ENCODE results near the gene RTEL1.
"Not testable (repeated sequence)": the region's sequence is repeated elsewhere in the genome, so short reads cannot be mapped to it uniquely, and the experiment has no call there.

Gene RTEL1

GRCh38 chr20:63718996-63719395, 60.9 kb downstream of the RTEL1 start:
- no peak for DNase-seq (ENCODE audit: low read depth)

GRCh38 chr20:63722967-63723622, 65.0 kb downstream of the RTEL1 start:
- not testable (repeated sequence) for DNase-seq (ENCODE audit: low read depth)

GRCh38 chr20:63730189-63730733, 72.1 kb downstream of the RTEL1 start:
- DNase-seq (ENCODE audit: low read depth): not testable (repeated sequence)

- no peak for DNase-seq (ENCODE audit: low read depth)
Observed at GRCh38 chr20:63731410-63731809, 73.3 kb downstream of the RTEL1 start.

GRCh38 chr20:63732118-63733095, 74.3 kb downstream of the RTEL1 start:
- no peak for DNase-seq (ENCODE audit: low read depth)

- no peak for DNase-seq (ENCODE audit: low read depth)
Observed at GRCh38 chr20:63733117-63733516, 75.0 kb downstream of the RTEL1 start.

- DNase-seq (ENCODE audit: low read depth): no peak
Observed at GRCh38 chr20:63733579-63734081, 75.5 kb downstream of the RTEL1 start.

- DNase-seq (ENCODE audit: low read depth): no peak
Observed at GRCh38 chr20:63734111-63734945, 76.2 kb downstream of the RTEL1 start.

GRCh38 chr20:63734946-63735858, 77.1 kb downstream of the RTEL1 start:
- no peak for DNase-seq (ENCODE audit: low read depth)

- DNase-seq (ENCODE audit: low read depth): no peak
Observed at GRCh38 chr20:63735859-63736718, 78.0 kb downstream of the RTEL1 start, which contains the start of gene LIME1. LIME1 (plus strand) TSS chr20:63736664; CDS start chr20:63737550, 886 bp downstream.

- no peak for DNase-seq (ENCODE audit: low read depth)
Observed at GRCh38 chr20:63736893-63737694, 79.0 kb downstream of the RTEL1 start.

GRCh38 chr20:63737695-63737944, 79.5 kb downstream of the RTEL1 start:
- no peak for DNase-seq (ENCODE audit: low read depth)

- no peak for DNase-seq (ENCODE audit: low read depth)
Observed at GRCh38 chr20:63737945-63738686, 80.0 kb downstream of the RTEL1 start.

- DNase-seq (ENCODE audit: low read depth): no peak
Observed at GRCh38 chr20:63738687-63739129, 80.6 kb downstream of the RTEL1 start.

- DNase-seq (ENCODE audit: low read depth): peak; percentile 48
Observed at GRCh38 chr20:63739130-63740069, 81.3 kb downstream of the RTEL1 start, which contains the start of gene SLC2A4RG. SLC2A4RG (plus strand) TSS chr20:63739776; CDS start chr20:63739913, 137 bp downstream.

- peak; percentile 48 for DNase-seq (ENCODE audit: low read depth)
Observed at GRCh38 chr20:63740070-63740626, 82.0 kb downstream of the RTEL1 start.
